ENCODE results near the gene CST11. TPM values are rescaled to one million over a fixed set of nuclear protein-coding genes. Genes with fewer than 3 reads are reported as not detected.

The CST11 gene
- total RNA-seq, 1 donor: not detected

DNA sequence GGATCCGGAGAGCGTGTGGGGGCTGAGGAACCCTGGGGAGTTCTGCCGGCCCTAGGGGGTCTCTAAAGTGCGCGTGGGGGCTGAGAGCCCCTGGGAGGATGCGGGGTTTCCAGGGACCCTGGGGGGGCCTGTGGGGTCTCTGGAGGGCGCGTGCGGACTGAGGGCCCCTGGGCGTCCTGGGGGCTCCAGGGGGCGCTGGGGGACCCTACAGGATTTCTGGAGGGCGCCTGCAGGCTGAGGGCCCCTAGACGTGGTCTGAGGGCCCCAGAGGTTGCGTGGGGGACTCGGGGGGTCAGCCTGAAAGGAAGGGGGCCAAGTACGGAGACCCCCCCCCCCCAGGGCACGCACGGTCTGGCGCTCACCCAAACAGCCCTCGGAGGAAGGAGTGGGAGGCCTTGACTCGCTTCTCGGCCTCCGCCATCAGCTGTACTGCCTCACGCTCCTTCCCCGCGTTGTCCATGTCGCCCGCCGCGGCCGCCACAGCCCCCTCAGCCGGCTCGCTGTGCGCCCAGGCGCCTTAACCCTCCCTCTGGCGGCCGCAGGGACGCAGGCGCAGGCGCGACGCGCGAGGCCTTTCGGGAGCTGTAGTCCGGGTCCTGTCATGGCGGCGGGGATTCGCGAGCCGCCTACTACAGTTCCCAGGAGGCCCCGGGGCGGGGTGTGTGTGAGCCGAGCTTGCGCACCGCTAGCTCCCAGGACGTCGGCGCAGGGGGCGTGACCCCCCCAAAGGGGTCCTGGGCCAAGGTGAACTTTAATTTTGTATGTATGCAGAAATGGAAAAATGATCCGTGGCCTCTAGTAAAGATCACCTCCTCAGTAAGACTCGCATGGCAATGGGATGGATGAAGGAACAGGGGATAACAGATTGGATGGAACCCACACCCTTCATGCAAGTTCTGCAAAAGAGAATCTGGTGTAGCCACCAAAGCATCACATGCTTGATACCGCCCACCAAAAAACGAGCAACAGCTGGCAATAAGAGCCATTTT is 31.4 kb downstream of the CST11 start, which contains the start of gene NAPB:
NAPB (minus strand) TSS at position 546 of the 989 bp plus-strand sequence; CDS start at position 460, 86 bp downstream.
- DNase-seq (ENCODE audit: low read depth in 2 of 3, low spot score in 2 of 3): peak; percentile 70 to 95 (median 92)

DNA sequence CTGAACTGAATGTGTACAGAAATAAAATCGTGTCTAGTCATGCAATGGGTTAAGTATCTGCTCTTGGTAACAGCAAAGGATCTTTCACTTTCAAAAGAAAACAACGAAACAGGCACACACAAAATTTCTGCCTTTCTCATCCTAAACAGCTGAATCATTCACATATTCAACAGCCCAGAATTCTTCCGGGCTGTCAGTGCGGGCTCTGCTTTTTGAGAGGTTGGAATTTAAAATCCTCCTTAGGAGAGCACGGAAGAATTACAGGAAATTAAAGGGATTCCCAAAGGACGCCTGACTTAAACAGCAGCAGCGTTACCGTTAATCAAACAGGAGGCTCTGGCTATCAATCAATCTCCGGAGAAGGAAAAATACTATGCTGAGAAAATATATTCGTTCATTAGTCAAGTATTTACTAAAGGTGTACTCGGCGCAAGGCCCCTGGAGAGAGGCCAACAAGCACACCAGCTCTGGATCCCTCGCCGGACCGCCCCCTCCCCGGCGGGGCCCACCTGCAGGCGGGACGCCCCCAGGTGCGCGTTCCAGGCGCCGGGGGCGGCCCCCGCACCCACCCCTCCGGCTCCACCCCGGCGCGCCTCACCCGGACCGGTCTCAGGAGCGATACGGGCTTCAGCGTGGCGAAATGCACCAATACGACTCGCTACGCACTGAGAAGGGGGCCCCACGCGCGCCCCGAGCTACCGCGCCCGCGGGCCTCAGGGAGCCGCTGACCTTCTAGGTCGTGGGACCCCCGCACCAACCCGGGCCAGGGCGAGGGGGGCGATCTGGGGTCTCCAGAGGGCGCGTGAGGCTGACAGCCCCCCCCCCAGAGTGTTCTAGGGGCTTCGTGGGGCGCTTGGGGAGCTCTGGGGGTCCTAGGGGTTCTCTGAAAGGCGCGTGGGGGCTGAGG is 32.4 kb downstream of the CST11 start:
- peak in 2 of 3 donors; percentile 49 to 66 for DNase-seq (ENCODE audit: low read depth in 2 of 3, low spot score in 2 of 3)

DNA sequence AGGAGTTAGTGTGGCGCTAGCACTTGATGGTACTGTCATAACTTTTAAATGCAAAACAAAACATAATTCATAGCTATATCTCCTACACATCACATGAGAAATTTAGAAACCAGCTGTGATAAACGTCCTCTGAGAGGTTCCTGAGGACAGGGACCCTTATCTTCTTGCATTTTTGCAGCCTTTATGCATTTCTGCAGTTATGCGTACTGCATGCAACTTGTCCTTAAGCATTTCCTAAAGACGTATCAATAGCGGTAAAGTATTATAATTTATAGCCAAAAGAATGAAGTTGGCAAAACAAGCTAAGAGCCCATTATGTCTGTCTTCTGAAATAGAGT is 33.0 kb downstream of the CST11 start:
- DNase-seq (ENCODE audit: low read depth in 2 of 3, low spot score in 2 of 3): no peak

DNA sequence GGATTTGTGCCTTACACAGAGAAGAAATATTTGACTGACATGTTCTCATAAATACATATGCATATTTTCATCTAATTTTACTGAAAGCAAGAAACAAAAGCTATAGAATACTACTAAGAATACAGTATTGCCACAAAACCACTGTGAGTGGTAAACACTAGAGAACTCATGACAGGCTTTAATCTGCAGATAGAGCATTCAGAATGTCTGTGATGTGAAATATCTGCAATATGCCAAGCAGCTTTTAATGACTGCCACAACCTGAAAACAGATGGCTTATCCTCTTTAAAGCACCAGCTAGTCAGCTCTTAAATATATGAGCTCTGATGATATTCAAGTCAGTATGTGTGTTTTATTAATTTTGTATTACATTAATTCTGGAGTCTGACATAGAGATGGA is 34.8 kb downstream of the CST11 start:
- DNase-seq (ENCODE audit: low read depth in 2 of 3, low spot score in 2 of 3): no peak

DNA sequence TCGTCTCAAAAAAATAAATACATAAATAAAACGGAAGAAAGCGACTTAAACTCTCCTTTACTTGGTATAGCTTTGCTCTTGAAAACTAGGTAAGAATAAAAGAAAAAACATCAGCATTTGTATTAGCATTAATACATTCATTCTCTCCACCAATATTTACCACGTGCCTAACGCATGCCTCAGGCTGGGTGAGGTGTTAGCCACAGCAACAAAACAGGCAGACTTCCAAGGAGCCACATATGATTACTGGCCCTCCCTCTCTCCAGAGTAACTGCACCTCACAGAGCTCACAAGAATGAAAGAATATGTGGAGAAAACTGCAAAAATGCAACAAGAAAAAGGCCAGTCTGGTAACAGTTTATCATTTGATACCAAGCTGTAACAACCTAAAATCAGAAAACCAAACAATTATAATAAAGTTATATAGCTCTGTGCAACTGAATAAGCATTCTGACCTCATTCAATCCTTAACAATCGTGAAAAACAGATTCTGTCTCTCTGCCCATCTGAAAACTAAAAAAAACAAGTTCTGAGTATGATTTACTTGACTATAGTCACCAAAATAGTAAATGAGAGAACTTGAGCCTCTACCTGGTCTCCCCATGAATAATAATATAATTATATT is 36.6 kb downstream of the CST11 start:
- DNase-seq (ENCODE audit: low read depth in 2 of 3, low spot score in 2 of 3): no peak

DNA sequence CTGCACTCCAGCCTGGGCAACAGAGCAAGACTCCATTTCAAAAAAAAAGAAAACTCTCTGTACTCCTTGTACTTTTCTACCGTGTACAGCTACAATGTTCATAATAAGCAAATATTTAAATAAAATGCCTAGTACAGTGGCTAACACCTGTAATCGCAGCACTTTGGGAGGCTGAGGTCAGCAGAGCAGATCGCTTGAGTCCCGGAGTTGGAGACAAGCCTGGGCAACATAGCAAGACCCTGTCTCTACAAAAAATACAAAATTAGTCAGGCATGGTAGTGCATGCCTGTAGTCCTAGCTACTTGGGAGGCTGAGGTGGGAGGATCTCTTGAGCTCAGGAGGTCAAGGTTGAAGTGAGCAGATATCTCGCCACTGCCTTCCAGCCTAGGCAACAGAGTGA is 37.1 kb downstream of the CST11 start:
- no peak for DNase-seq (ENCODE audit: low read depth in 2 of 3, low spot score in 2 of 3)

DNA sequence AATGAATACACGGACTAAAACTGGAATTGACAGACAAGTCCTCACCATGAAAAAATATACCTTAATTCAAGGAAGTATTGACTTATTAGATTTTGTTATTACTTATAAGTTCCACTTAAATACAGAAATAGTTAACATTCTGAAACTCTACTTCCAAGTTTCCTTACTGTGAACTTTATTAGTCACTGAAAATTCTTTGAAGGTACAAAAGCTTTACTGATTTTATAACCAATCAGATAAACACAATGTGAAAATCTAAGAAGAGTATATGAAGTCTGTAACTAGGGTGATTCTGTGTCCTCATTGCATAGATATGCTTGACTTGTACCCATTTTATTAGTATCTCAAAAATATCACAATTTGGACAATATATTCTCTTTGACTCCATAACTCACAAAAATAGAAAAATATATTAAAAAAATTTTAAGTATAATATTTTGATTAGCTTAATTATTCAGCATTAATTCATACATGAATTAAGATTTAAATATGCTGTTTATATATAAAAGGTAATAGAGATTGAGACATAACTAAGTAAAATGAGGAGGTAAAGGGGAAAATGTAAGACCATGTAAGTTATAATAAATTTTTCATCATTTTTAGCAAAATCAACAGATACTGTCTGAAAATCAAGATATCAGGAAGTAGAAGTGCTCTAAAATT is 38.0 kb downstream of the CST11 start:
- no peak for DNase-seq (ENCODE audit: low read depth in 2 of 3, low spot score in 2 of 3)

DNA sequence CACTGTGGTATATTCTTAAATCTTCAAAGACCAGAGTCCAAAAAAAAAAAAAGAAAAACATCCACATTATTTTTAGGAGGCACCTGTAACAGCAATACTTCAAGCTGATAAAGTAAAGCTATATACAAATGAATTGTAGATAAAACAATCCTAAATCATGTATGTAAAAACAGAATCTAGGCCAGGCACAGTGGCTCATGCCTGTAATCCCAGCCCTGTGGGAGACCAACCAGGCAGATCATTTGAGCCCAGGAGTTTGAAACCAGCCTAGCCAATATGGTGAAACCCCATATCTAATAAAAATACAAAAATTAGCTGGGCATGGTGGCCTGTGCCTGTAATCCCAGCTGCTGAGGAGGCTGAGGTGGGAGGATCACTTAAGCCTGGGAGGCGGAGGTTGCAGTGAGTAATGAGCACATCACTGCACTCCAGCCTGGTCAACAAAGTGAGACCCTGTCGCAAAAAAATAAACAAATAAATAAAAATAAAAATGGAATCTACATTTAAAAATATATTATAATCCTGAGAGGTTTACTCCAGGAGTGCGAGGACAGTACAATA is 38.7 kb downstream of the CST11 start:
- no peak for DNase-seq (ENCODE audit: low read depth in 2 of 3, low spot score in 2 of 3)

DNA sequence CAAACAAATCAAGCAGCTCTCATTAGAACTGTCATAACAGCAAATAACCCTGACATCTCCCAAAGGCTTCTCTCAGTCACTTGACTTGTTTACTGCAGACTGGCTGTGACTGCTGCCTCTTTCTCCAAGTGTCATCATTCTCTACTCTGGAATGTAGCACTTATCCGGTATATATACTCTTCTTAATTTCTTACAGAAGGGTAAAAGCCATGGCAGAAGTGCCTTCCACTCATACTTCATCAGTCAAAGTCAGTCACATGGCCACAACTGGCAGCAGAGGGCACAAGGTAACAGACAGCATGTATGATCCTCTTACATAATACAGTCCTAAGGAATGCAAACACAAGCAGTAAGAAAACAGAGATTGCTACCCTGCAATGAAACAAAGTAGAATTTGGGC is 40.6 kb downstream of the CST11 start:
- DNase-seq (ENCODE audit: low read depth in 2 of 3, low spot score in 2 of 3): no peak

DNA sequence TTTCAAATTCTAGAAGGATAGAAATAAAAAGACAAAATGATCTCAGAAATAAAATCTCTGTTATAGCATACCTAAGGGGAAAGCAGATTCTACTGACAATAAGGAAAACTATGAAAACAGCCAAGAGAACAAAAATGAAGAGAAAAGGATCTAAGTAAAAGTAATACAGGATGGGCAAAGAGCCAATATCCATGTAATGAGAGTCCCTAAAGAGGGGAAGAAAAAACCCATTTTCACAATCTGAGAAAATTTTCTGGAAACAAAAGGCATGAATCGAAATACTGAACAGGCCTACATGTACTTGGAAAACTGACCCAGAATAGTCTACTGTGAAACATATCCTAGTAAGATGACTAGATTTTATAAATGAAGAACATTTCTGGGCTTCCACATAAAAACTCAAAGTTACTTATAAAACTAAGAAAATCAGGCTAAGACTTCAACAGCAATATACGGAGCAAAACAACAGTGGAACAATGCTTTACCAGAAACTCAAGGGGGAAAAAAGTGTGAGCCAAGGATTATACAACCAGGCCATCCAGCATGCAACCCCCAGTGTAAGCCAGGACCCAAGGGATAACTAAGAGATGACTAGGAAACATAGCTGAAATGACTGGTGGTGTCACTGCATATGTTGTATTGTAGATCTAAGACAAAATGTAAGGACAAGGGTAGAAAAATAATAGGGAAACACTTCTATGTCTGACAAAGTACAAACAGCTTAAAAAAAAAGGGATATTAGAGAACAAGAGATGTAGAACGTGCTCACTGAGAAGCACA is 41.6 kb downstream of the CST11 start:
- DNase-seq (ENCODE audit: low read depth in 2 of 3, low spot score in 2 of 3): no peak

DNA sequence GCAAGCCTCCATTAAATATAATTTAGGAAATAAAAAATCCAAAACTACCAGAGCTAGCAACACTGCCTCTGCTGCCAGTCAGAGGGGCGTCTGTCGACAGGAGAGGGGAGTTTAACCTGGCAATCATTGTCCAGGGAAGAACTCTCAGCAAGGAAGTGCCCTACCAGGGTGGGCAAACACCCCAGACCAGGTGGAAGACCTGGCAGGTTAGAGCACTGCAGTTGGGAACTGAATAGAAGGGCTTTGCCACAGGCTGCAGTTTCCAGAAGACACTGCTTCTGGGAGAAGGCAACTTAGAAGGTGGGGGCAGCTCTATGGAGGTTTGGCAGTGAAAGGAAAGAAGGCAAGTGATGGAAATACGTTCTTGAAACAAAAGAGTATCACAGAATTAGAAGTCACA is 42.9 kb downstream of the CST11 start:
- no peak for DNase-seq (ENCODE audit: low read depth in 2 of 3, low spot score in 2 of 3)

DNA sequence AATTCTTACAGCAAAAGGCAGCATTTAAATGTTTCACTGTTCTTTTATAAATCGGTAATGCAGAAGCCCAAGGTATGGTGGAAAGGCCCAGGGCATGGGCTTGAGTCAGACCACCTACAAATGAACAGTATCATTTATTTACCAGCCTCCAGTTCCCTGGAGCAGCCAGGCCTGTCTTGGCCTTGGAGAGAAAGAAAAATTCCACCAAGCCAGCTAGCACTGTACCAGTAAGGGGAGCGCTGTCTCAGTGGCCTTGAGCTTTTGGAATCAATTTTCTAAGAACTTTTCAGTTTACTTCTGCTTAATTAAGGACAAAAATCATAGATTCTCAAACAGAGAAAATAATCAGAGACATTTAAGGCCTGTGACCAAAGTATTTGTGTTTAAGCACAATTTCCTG is 43.7 kb downstream of the CST11 start:
- no peak for DNase-seq (ENCODE audit: low read depth in 2 of 3, low spot score in 2 of 3)

DNA sequence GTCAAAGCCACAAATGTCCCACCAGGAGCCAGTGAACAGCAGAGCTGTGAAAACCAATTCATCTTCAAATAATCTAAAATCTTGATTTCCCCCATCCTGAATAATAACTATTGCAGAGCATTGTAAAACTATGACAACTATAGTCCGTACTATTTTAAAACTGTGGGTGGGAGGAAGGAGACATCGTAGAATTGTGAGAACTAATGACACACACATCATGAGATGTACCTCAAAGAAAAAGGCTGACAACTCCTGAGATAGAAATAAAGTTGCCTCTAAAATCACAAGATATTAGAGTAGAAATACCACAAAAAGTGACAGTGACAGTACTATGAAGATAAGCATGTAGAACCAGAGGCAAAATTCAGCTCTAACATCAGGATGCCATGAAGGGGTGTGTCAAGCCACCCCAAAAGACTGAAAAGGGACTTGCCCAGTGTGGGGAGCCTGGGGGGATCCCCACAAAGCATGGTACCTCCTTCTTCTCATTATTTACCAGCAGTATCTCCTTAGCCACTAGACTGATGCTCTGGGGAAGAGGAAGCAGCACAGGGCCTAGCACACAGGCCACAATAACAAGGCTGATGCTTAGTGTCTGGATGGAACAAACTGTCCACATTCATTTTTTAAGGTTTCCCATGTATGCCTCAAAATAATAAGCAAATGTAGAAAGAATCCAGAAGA is 44.8 kb downstream of the CST11 start:
- DNase-seq (ENCODE audit: low read depth in 2 of 3, low spot score in 2 of 3): peak in 1 of 3 donors; percentile 28

DNA sequence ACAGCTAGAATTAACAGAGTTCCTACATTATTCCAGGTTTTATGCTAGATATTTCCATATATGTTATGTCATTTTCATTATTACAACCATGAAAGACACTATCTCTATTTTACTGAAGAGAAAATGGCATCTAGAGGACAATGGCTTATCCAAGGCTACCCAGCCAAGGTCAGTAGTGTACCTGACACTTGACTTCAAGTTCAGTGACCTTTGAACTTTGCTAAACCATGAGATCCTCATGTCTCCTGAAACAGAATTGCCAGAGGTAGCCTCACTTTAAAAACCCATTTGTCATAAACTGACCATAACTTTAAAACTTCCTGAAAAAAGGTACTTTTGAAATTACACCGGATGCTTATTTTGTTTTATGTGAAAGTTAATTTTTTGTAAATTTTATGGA is 45.8 kb downstream of the CST11 start:
- no peak for DNase-seq (ENCODE audit: low read depth in 2 of 3, low spot score in 2 of 3)

DNA sequence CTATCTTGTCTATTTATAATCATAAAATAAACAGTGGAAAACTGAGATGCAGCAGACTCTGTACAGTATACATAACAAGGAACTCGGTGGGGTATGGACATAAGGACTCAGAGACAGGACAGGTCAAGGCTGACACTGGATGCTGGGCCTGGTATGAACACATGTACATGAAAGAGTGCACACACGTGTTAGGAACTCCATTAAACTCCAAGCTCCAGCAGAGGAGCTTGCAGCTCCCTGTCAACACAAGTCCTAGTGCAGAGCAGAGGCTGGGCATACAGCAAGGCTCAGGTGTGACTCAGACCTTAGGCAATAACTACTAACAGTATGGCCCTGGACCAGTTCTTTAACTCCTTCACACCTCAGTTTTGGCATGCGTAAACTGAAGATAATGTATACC is 48.5 kb downstream of the CST11 start:
- DNase-seq (ENCODE audit: low read depth in 2 of 3, low spot score in 2 of 3): no peak

DNA sequence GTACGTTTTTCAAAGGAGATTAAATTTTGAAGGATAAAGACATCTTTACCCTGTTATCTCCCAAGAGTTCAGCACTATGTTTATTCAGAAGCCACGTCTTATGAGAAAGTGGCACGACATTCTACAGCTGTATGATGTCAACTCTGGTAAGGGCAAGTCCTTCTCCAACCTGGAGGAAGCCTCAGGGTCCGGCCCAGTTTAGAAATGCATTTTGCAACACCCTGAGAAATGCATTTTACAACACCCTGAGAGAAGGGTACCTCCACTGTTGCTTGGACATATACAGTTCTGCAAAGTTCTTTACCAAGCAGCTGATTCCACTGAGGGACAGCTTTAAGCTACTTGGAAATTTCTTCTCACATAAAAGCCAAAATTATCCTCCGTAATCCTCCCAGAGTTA is 48.9 kb downstream of the CST11 start:
- DNase-seq (ENCODE audit: low read depth in 2 of 3, low spot score in 2 of 3): no peak

DNA sequence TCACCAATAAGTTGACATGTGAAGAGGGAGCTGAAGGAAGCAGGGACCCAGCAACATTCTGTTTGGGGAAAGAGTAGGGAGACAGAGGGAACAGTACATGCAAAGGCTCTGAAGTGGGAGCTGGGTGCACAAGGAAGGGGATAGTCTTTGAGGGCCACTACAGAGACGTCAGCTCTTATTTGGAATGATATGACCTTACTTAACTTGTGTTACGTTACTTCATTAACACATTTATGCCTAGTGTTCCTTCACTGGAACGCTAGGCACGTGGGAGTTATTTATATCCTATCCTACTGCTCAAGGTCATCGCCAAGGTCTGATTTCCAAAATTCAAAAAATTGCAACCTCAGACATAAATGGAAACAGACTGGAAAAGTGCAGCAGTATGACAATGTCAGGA is 51.6 kb downstream of the CST11 start:
- no peak for DNase-seq (ENCODE audit: low read depth in 2 of 3, low spot score in 2 of 3)
